Measurements from ENCODE around the gene ASIC4. TPM values are rescaled to one million over a fixed set of nuclear protein-coding genes. Genes with fewer than 3 reads are reported as not detected.

The ASIC4 gene
- total and polyA plus RNA-seq, 2 of the 13 experiments (the other 11 are each of a cell fraction or from before 2014, with no cell fraction given) = 0.03 TPM; not detected in 1

DNA sequence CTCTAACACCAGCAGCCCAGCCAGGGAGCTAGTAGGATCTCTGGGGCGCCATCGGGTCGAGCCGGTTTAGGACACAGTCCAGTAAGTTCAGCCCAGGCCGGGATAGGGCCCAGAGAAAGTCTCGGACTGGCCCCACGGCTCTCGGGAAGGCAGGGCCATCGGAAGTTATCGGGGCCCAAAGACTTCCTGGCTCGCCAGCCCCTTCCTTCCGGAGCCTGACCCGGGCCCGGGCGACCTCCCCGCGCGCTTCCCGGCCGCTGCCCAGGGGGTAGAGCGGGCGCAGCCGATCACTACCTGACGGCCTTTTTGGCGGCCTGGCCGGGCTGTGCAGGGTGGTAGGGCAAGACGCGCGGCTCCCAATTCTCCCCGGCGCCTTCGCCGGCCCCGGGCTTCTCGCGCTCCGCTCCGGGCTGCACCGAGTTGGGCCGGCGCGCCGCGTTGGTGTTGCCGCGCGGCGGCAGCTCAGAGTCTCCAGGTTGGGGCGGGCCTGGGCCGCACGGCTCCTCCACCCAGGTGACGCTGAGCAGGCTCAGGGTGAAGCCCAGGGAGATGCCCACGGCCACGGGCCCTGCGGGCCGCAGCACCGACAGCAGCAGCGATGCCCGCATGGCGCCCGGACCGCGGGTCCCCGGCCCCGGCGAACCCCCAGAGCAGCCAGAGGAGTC is 28.8 kb downstream of the ASIC4 start (continued):
- TF ChIP-seq, protein P1, sequence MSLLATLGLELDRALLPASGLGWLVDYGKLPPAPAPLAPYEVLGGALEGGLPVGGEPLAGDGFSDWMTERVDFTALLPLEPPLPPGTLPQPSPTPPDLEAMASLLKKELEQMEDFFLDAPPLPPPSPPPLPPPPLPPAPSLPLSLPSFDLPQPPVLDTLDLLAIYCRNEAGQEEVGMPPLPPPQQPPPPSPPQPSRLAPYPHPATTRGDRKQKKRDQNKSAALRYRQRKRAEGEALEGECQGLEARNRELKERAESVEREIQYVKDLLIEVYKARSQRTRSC (CRISPR knock-in tag; IDR thresholded peaks at IDR 0.05; ENCODE audit: low read depth) = no peak
- TF ChIP-seq ZSCAN25 (CRISPR knock-in tag; IDR thresholded peaks at IDR 0.05) = 0 out of 2 replicates have a peak, but pooled peaks have one; percentile 3
- peak; percentile 50 for TF ChIP-seq HDAC2 (CRISPR knock-in tag; IDR thresholded peaks at IDR 0.05)
- TF ChIP-seq ZNF790 (CRISPR knock-in tag; IDR thresholded peaks at IDR 0.05; ENCODE audit: borderline replicate concordance) = no peak

DNA sequence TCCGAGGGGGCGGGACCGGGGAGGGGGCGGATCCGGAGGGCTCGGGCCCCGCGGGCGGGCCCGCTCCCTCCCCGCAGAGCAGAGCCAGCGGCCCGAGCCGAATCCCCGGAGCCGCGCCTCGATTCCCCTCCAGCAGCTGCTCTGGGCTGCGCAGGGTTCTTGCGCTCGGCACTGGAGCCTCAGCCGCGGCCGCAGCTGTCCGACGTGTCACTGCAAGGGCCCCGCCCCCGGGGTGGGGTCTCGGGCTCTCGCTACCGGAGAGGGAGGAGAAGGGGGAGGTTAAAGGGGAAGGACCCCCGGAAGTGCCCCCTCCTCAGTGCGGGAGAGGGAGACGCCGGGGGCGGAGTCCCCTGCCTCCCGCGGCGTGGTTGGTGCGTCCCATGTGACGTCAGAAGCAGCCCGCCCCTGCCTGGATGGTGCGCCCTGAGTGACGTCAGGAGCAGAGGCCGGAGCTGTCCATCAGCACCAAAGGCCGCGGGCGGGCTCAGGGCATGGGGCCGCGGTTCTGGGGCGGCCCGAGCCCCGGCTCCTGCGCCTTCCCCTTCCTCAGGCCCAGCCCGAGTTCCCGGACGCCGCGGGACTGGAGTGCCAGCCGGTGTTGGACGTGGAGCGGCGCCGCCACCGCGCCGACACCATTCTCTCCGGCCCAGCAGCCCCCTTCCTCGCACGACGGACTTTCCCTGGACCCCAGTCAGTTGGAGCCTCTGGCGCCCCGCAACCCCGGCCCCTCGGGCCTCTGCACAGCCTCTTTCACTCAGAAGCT is 29.5 kb downstream of the ASIC4 start, which contains the start of the genes CHPF and TMEM198:
Gene CHPF (minus strand): TSS at position 214 of the 763 bp plus-strand sequence. CDS start 271 bp downstream, outside the sequence.
Gene TMEM198 (plus strand): TSS at position 433 of the 763 bp plus-strand sequence. CDS start 700 bp downstream, outside the sequence.
- peak; percentile 78 for ATAC-seq
- intact Hi-C loops (cut with micrococcal nuclease; ENCODE audit: unreplicated experiment) = loop anchor here (1.0 kb wide), 3 partner anchors 33 to 155 kb away; partner anchors contain the start of gene STK11IP
- TF ChIP-seq ZNF652 (CRISPR knock-in tag; IDR thresholded peaks at IDR 0.05; ENCODE audit: borderline replicate concordance, low read depth) = no peak
- no peak for TF ChIP-seq ZNF24 (IDR thresholded peaks at IDR 0.05)
- 0 out of 2 replicates have a peak, but pooled peaks have one; percentile 25 for TF ChIP-seq NFE2 (CRISPR knock-in tag; IDR thresholded peaks at IDR 0.05)
- peak; percentile 65 for TF ChIP-seq HNF4A (CRISPR knock-in tag; IDR thresholded peaks at IDR 0.05)
- TF ChIP-seq, protein P2, sequence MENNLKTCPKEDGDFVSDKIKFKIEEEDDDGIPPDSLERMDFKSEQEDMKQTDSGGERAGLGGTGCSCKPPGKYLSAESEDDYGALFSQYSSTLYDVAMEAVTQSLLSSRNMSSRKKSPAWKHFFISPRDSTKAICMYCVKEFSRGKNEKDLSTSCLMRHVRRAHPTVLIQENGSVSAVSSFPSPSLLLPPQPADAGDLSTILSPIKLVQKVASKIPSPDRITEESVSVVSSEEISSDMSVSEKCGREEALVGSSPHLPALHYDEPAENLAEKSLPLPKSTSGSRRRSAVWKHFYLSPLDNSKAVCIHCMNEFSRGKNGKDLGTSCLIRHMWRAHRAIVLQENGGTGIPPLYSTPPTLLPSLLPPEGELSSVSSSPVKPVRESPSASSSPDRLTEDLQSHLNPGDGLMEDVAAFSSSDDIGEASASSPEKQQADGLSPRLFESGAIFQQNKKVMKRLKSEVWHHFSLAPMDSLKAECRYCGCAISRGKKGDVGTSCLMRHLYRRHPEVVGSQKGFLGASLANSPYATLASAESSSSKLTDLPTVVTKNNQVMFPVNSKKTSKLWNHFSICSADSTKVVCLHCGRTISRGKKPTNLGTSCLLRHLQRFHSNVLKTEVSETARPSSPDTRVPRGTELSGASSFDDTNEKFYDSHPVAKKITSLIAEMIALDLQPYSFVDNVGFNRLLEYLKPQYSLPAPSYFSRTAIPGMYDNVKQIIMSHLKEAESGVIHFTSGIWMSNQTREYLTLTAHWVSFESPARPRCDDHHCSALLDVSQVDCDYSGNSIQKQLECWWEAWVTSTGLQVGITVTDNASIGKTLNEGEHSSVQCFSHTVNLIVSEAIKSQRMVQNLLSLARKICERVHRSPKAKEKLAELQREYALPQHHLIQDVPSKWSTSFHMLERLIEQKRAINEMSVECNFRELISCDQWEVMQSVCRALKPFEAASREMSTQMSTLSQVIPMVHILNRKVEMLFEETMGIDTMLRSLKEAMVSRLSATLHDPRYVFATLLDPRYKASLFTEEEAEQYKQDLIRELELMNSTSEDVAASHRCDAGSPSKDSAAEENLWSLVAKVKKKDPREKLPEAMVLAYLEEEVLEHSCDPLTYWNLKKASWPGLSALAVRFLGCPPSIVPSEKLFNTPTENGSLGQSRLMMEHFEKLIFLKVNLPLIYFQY (CRISPR knock-in tag; IDR thresholded peaks at IDR 0.05; ENCODE audit: borderline replicate concordance) = peak; percentile 90
- TF ChIP-seq PPARG (CRISPR knock-in tag; conservative IDR thresholded peaks at IDR 0.05) = peak; percentile 61
- TF ChIP-seq AKAP8 (CRISPR knock-in tag; IDR thresholded peaks at IDR 0.05) = peak; percentile 79
- peak; percentile 93 for TF ChIP-seq SALL2 (CRISPR knock-in tag; IDR thresholded peaks at IDR 0.05)
- TF ChIP-seq ZFP36L1 (CRISPR knock-in tag; IDR thresholded peaks at IDR 0.05) = peak; percentile 92; the same call in 1 of the 2 replicates
- TF ChIP-seq, protein P3, sequence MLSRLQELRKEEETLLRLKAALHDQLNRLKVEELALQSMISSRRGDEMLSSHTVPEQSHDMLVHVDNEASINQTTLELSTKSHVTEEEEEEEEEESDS (CRISPR knock-in tag; IDR thresholded peaks at IDR 0.05; ENCODE audit: borderline replicate concordance) = no peak; the same call in 1 of the 2 replicates
- TF ChIP-seq SMAD9 (CRISPR knock-in tag; IDR thresholded peaks at IDR 0.05) = no peak
- TF ChIP-seq NR2F1 (CRISPR knock-in tag; IDR thresholded peaks at IDR 0.05) = peak; percentile 57 to 72
- no peak for TF ChIP-seq ARNT (IDR thresholded peaks at IDR 0.05)

More for the DNA sequence above, 29.5 kb downstream of the ASIC4 start, which contains the start of the genes CHPF and TMEM198:
- 2% methylated on average over 9 of the region's 75 CpGs for WGBS (ENCODE audit: low lambda C conversion rate)
- peaks cover 32% of the 10 kb centered on the region for H3K79me2 ChIP-seq (ENCODE audit: insufficient read depth, low read length)
- peak within 1 kb of the TSS; percentile 84 for H3K9ac ChIP-seq (ENCODE audit: insufficient read depth, low read depth, low read length)
- peak; percentile 96 for FAIRE-seq
- H3K4me1 ChIP-seq (ENCODE audit: insufficient read depth, low read length) = peaks cover 51% of the 10 kb centered on the region
- peak within 1 kb of the TSS; percentile 97 for H3K4me2 ChIP-seq (ENCODE audit: low read depth, low read length)
- peaks cover 35% of the 10 kb centered on the region for H4K20me1 ChIP-seq (ENCODE audit: insufficient read depth, low read length)
- BruUV-seq (replicated peaks) = no TSS peak
- in situ Hi-C loops (cut with HindIII; ENCODE audit: extremely low pct_ligation_motif_present, low pct_unique_long_range_greater_than_20kb) = loop anchor here (5.0 kb wide), 1 partner anchor 99 kb away; no protein-coding TSS in a partner anchor
- H3K4me3 ChIP-seq (replicated peaks in 1 of 3; ENCODE audit: insufficient read depth in 1 of 3, low read depth in 2 of 3, low read length in 3 of 3) = peak within 1 kb of the TSS; percentile 87 to 90 (median 89)
- peaks cover 23 to 32% of the 10 kb centered on the region in 2 experiments for H3K36me3 ChIP-seq (replicated peaks in 1 of 2; ENCODE audit: control insufficient read depth in 1 of 2, insufficient read depth in 2 of 2, low read length in 2 of 2)
- no peaks in the 10 kb centered on the region for H3K9me3 ChIP-seq (ENCODE audit: low read length)
- ChIA-PET CTCF (ENCODE audit: low intra/inter-chr PET ratio, low total read pairs) (interaction anchor here (0.9 to 5.3 kb wide), 2 partner anchors 98 to 146 kb away, joined by 3 to 127 read pairs; no protein-coding TSS in a partner anchor), POLR2A (interaction anchor here (0.8 to 3.9 kb wide), 16 partner anchors 9 to 157 kb away, joined by 3 to 44 read pairs (median 4); partner anchors contain the start of genes DNPEP, GMPPA, INHA and OBSL1)
- no peaks in the 10 kb centered on the region; a peak in 1 of 5 replicates for H3K27me3 ChIP-seq (ENCODE audit: control insufficient read depth in 1 of 2, insufficient read depth in 2 of 2, low read length in 2 of 2)
- DNase-seq (ENCODE audit: low spot score) = peak; percentile 99
- H2AFZ ChIP-seq (ENCODE audit: low read length) = no peak within 1 kb of the TSS
- H3K27ac ChIP-seq (ENCODE audit: extremely low read length, insufficient read depth, low read length) = peak within 1 kb of the TSS; percentile 82

Data from HepG2 (cell line).